Right ventricle myocardium inferior (tissue), 1 donor: ENCODE results near the gene TPRG1L. TPM values are rescaled to one million over a fixed set of nuclear protein-coding genes. Genes with fewer than 3 reads are reported as not detected.

ENCODE experiments used
- ATAC-seq: fragments of 200-7000 bp; cut with Tn5 transposase; one replicate; pipeline ENCODE4 v1.9.1; 2020; ENCODE audit warnings: mild to moderate bottlenecking, moderate library complexity
- DNase-seq: peaks from one replicate; pipeline ENCODE4 v3.0.0; 2021; ENCODE audit errors: missing footprints
- intact Hi-C: fragments of 100-400 bp; cut with DNase I; formaldehyde crosslinking; loops from one replicate; pipeline ENCODE4 v1.11.0; 2022
- total RNA-seq: library from RNA; stranded (reverse); fragmentation: NEBNext Ultra II Directional; extraction: Animal tissue kit (Norgen Biotek cat#: 25700); gene quantifications from one replicate; pipeline ENCODE4 v1.2.1, GENCODE V29; 2021
- donor health status: DM: no; HTN: yes; CAD: no; lungs with severe emphysema.

Gene TPRG1L
- total RNA-seq, 1 donor from 2014 or later = 46.1 TPM

GRCh38 chr1:3636080-3636479 is 11.3 kb downstream of the TPRG1L start:
- intact Hi-C loops = no loop called here
- ATAC-seq (no peak), DNase-seq (no peak)

- DNase-seq = no peak
- intact Hi-C loops = no loop called here
- no peak for ATAC-seq
Observed at GRCh38 chr1:3636531-3636930, 11.7 kb downstream of the TPRG1L start.

GRCh38 chr1:3638027-3638426 is 13.2 kb downstream of the TPRG1L start:
- no peak for DNase-seq
- no peak for ATAC-seq
- intact Hi-C loops = no loop called here

- DNase-seq (no peak), ATAC-seq (no peak)
- intact Hi-C loops = no loop called here
Observed at GRCh38 chr1:3638676-3639075, 13.9 kb downstream of the TPRG1L start.

- DNase-seq = no peak
- intact Hi-C loops = no loop called here
- ATAC-seq = no peak
Observed at GRCh38 chr1:3639397-3639911, 14.6 kb downstream of the TPRG1L start.

- no peak for ATAC-seq
- intact Hi-C loops = no loop called here
- no peak for DNase-seq
Observed at GRCh38 chr1:3640121-3640837, 15.5 kb downstream of the TPRG1L start.

- ATAC-seq = no peak
- DNase-seq = no peak
- intact Hi-C loops = no loop called here
Observed at GRCh38 chr1:3641046-3641760, 16.4 kb downstream of the TPRG1L start.

GRCh38 chr1:3641816-3642215 is 17.0 kb downstream of the TPRG1L start:
- intact Hi-C loops = no loop called here

GRCh38 chr1:3642919-3643675 is 18.3 kb downstream of the TPRG1L start:
- DNase-seq (no peak), ATAC-seq (no peak)
- intact Hi-C loops = no loop called here

More at GRCh38 chr1:3641816-3642215, 17.0 kb downstream of the TPRG1L start:
- no peak for DNase-seq
- no peak for ATAC-seq

- DNase-seq (no peak), ATAC-seq (no peak)
- intact Hi-C loops = no loop called here
Observed at GRCh38 chr1:3644273-3644672, 19.5 kb downstream of the TPRG1L start.

- intact Hi-C loops = no loop called here
- DNase-seq (no peak), ATAC-seq (no peak)
Observed at GRCh38 chr1:3645247-3645646, 20.4 kb downstream of the TPRG1L start.

- ATAC-seq = no peak
- intact Hi-C loops = no loop called here
- no peak for DNase-seq
Observed at GRCh38 chr1:3645666-3646355, 21.0 kb downstream of the TPRG1L start.

GRCh38 chr1:3646596-3646995 is 21.8 kb downstream of the TPRG1L start:
- DNase-seq (no peak), ATAC-seq (no peak)
- intact Hi-C loops = no loop called here

- ATAC-seq (peak; percentile 89), DNase-seq (peak; percentile 95)
- intact Hi-C loops = no loop called here
Observed at GRCh38 chr1:3649342-3650247, 24.8 kb downstream of the TPRG1L start, which contains the start of gene WRAP73. WRAP73 (minus strand) TSS chr1:3650103; CDS start chr1:3649999, 104 bp downstream.

GRCh38 chr1:3650248-3651025 is 25.6 kb downstream of the TPRG1L start:
- intact Hi-C loops = no loop called here
- no peak for ATAC-seq
- DNase-seq = no peak

GRCh38 chr1:3651026-3651929 is 26.5 kb downstream of the TPRG1L start:
- DNase-seq (no peak), ATAC-seq (no peak)
- intact Hi-C loops = no loop called here
